ENCODE results near the gene ADPRS.

ADPRS gene

DNA sequence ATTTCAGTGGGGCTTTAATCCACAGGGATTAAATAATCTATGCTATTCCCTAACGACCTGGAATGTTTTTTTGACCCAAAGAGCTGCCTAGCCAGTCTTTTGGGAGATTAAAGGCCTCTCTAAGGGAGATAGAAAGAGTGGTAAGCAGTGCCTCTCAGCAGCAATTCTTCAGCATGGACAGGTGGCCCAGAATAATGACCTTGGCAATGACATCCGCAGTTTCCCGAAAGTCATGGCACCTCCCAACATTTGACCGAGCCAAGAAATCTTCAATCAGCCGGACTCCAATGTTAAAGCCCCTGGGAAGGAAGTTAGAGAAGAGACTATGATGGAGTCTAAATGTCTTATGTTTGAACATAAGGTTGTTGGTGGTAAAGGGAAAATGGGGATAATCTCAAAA is 50.8 kb downstream of the ADPRS start:
- Histone ChIP-seq H3K27ac (ENCODE audit: low read depth, low read length) (no peak overlapping the region), H3K4me1 (ENCODE audit: control insufficient read depth in 5 of 5, insufficient read depth in 5 of 5, low read length in 5 of 5) (peaks cover 5 to 33% (median 19%) of the 10 kb centered on the region in 5 donors), H3K9me3 (ENCODE audit: control insufficient read depth in 5 of 5, low read length in 5 of 5) (no peaks in the 10 kb centered on the region), H3K36me3 (ENCODE audit: control insufficient read depth in 5 of 5, insufficient read depth in 5 of 5, low read length in 5 of 5) (peaks cover 6 to 38% (median 34%) of the 10 kb centered on the region in 5 donors), H3K4me3 (ENCODE audit: low read depth in 1 of 5, low read length in 5 of 5) (no peak overlapping the region), H3K27me3 (ENCODE audit: control insufficient read depth in 5 of 5, insufficient read depth in 4 of 5, low read length in 5 of 5) (no peaks in the 10 kb centered on the region), H3K9ac (ENCODE audit: low read length in 5 of 5) (peak overlapping the region in 1 of 5 donors; percentile 26)

DNA sequence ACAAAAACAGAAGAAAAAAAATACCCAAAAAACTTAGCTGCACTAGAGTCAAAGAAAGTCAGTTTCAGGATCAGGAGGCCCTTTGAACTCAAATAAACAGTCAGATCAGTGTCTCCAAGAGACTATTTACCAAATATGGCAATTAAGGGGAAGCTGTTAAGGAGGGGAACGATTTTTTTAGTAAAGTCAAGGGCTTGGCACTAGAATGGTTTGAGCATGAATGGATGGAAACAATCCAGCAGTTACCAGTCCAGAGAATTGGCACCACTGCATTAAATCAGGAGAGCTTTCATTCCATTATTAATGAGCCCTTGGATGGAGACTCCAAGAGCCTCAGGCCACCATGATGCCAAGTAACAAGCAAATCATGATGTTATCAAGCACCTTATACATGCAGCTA is 53.4 kb downstream of the ADPRS start:
- no peak overlapping the region for H3K9ac ChIP-seq (ENCODE audit: low read length in 5 of 5)
- no peaks in the 10 kb centered on the region for H3K27me3 ChIP-seq (ENCODE audit: control insufficient read depth in 5 of 5, insufficient read depth in 4 of 5, low read length in 5 of 5)
- no peaks in the 10 kb centered on the region for H3K9me3 ChIP-seq (ENCODE audit: control insufficient read depth in 5 of 5, low read length in 5 of 5)
- H3K4me1 ChIP-seq (ENCODE audit: control insufficient read depth in 5 of 5, insufficient read depth in 5 of 5, low read length in 5 of 5) = peaks cover 3 to 15% (median 8%) of the 10 kb centered on the region in 5 donors
- H3K4me3 ChIP-seq (ENCODE audit: low read depth in 1 of 5, low read length in 5 of 5) = no peak overlapping the region
- no peak overlapping the region for H3K27ac ChIP-seq (ENCODE audit: low read depth, low read length)
- H3K36me3 ChIP-seq (ENCODE audit: control insufficient read depth in 5 of 5, insufficient read depth in 5 of 5, low read length in 5 of 5) = peaks cover 6 to 28% (median 25%) of the 10 kb centered on the region in 5 donors

DNA sequence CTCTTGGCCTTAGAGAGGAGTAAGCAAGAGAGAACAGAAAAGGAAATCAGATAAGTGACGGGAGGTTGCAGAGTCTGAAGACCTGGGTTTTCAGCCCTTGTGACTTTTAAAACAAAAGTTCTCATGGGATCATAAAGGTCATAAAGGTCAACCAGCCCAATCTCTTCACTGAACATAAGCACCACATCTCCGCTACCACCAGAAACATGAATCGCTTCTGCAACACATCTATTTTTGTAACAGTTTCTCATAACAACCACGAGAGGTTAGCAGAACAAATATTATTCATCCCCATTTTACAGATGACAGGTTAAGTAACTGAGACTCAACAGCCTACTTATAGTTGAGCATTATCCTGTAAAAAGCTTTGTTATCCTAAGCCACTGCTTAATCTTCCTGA is 54.7 kb downstream of the ADPRS start:
- Histone ChIP-seq H3K27me3 (ENCODE audit: control insufficient read depth in 5 of 5, insufficient read depth in 4 of 5, low read length in 5 of 5) (no peaks in the 10 kb centered on the region), H3K4me3 (ENCODE audit: low read depth in 1 of 5, low read length in 5 of 5) (no peak overlapping the region), H3K9ac (ENCODE audit: low read length in 5 of 5) (no peak overlapping the region), H3K27ac (ENCODE audit: low read depth, low read length) (no peak overlapping the region), H3K36me3 (ENCODE audit: control insufficient read depth in 5 of 5, insufficient read depth in 5 of 5, low read length in 5 of 5) (peaks cover 6 to 15% (median 12%) of the 10 kb centered on the region in 5 donors), H3K4me1 (ENCODE audit: control insufficient read depth in 5 of 5, insufficient read depth in 5 of 5, low read length in 5 of 5) (peaks cover 3 to 25% (median 19%) of the 10 kb centered on the region in 5 donors), H3K9me3 (ENCODE audit: control insufficient read depth in 5 of 5, low read length in 5 of 5) (no peaks in the 10 kb centered on the region)
